Ishikawa (cell line): ENCODE results near the gene SPATA21.

Experiments
- CEBPB ChIP-seq: IDR thresholded peaks from 2 replicates; pipeline ENCODE4 v1.6.1; 2012
- CREB1 ChIP-seq: IDR thresholded peaks from 2 replicates; pipeline ENCODE4 v1.6.1; 2012; ENCODE audit warnings: low read depth
- EGR1 ChIP-seq: IDR thresholded peaks from 2 replicates; pipeline ENCODE4 v1.6.1; 2012
- EP300 ChIP-seq: IDR thresholded peaks from 2 replicates; pipeline ENCODE4 v1.6.1; 2012; ENCODE audit warnings: borderline replicate concordance
- FOXM1 ChIP-seq: IDR thresholded peaks from 2 replicates; pipeline ENCODE4 v1.6.1; 2012; ENCODE audit warnings: low read depth, borderline replicate concordance
- NFIC ChIP-seq: IDR thresholded peaks from 2 replicates; pipeline ENCODE4 v1.6.1; 2012
- RAD21 ChIP-seq: IDR thresholded peaks from 2 replicates; pipeline ENCODE4 v1.6.1; 2012; ENCODE audit warnings: low read depth
- TAF1 ChIP-seq: IDR thresholded peaks from 2 replicates; pipeline ENCODE4 v1.6.1; 2012; ENCODE audit warnings: low read depth, mild to moderate bottlenecking
- TCF12 ChIP-seq: IDR thresholded peaks from 2 replicates; pipeline ENCODE4 v1.6.1; 2012; ENCODE audit warnings: low read depth
- TEAD4 ChIP-seq: IDR thresholded peaks from 2 replicates; pipeline ENCODE4 v1.6.1; 2012
- YY1 ChIP-seq: IDR thresholded peaks from 2 replicates; pipeline ENCODE4 v1.6.1; 2012; ENCODE audit warnings: low read depth
- ZBTB7A ChIP-seq: IDR thresholded peaks from 2 replicates; pipeline ENCODE4 v1.6.1; 2012; ENCODE audit warnings: low read depth
- TF ChIP-seq, protein P1 (sequence below): IDR thresholded peaks from 2 replicates; pipeline ENCODE4 v1.6.1; 2012
- TF ChIP-seq, protein P2 (sequence below): IDR thresholded peaks from 2 replicates; pipeline ENCODE4 v1.6.1; 2012
- TF ChIP-seq, protein P3 (sequence below): IDR thresholded peaks from 2 replicates; pipeline ENCODE4 v1.6.1; 2012; ENCODE audit warnings: low read depth, mild to moderate bottlenecking

The SPATA21 gene

GRCh38 chr1:16447641-16448040 lies 10.4 kb upstream of the SPATA21 start:
- TF ChIP-seq, protein P1, sequence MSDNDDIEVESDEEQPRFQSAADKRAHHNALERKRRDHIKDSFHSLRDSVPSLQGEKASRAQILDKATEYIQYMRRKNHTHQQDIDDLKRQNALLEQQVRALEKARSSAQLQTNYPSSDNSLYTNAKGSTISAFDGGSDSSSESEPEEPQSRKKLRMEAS: no peak
- no peak for TF ChIP-seq TCF12

GRCh38 chr1:16446116-16446515 lies 8.9 kb upstream of the SPATA21 start:
- TF ChIP-seq TCF12 (no peak), EP300 (no peak), ZBTB7A (no peak), YY1 (no peak), CREB1 (no peak), NFIC (no peak), RAD21 (no peak), CEBPB (no peak), TEAD4 (no peak)
- TF ChIP-seq, protein P2, sequence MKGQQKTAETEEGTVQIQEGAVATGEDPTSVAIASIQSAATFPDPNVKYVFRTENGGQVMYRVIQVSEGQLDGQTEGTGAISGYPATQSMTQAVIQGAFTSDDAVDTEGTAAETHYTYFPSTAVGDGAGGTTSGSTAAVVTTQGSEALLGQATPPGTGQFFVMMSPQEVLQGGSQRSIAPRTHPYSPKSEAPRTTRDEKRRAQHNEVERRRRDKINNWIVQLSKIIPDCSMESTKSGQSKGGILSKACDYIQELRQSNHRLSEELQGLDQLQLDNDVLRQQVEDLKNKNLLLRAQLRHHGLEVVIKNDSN: no peak
- TF ChIP-seq, protein P3, sequence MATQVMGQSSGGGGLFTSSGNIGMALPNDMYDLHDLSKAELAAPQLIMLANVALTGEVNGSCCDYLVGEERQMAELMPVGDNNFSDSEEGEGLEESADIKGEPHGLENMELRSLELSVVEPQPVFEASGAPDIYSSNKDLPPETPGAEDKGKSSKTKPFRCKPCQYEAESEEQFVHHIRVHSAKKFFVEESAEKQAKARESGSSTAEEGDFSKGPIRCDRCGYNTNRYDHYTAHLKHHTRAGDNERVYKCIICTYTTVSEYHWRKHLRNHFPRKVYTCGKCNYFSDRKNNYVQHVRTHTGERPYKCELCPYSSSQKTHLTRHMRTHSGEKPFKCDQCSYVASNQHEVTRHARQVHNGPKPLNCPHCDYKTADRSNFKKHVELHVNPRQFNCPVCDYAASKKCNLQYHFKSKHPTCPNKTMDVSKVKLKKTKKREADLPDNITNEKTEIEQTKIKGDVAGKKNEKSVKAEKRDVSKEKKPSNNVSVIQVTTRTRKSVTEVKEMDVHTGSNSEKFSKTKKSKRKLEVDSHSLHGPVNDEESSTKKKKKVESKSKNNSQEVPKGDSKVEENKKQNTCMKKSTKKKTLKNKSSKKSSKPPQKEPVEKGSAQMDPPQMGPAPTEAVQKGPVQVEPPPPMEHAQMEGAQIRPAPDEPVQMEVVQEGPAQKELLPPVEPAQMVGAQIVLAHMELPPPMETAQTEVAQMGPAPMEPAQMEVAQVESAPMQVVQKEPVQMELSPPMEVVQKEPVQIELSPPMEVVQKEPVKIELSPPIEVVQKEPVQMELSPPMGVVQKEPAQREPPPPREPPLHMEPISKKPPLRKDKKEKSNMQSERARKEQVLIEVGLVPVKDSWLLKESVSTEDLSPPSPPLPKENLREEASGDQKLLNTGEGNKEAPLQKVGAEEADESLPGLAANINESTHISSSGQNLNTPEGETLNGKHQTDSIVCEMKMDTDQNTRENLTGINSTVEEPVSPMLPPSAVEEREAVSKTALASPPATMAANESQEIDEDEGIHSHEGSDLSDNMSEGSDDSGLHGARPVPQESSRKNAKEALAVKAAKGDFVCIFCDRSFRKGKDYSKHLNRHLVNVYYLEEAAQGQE: no peak

DNA sequence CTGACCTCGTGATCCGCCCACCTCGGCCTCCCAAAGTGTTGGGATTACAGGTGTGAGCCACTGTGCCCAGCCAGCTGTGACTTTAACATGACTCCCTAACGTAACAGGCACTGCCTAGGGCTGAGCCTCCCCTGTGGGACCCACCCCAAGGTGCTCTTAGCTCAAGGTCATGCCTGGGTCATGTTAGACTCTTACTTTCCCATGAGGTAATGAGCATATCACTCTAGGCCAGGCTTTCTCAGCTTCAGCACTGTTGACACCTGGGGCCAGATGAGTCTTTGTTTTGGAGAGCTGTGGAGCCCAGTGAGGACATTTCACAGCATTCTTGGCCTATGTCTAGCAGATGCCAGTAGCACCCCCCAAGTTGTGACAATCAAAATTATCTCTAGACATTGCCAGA lies 7.8 kb upstream of the SPATA21 start:
- TF ChIP-seq FOXM1 (no peak), EP300 (no peak), EGR1 (no peak), TEAD4 (no peak), RAD21 (no peak), ZBTB7A (no peak), TCF12 (no peak), CEBPB (no peak), TAF1 (no peak), YY1 (no peak), CREB1 (no peak)
- TF ChIP-seq, protein P3: no peak
- TF ChIP-seq, protein P2: no peak

- TF ChIP-seq TEAD4: no peak
Observed at GRCh38 chr1:16443975-16444770, 6.9 kb upstream of the SPATA21 start.

GRCh38 chr1:16442941-16443340 lies 5.7 kb upstream of the SPATA21 start:
- TF ChIP-seq TAF1 (no peak), EP300 (no peak), ZBTB7A (no peak), FOXM1 (no peak), YY1 (no peak), CEBPB (no peak), TEAD4 (no peak), NFIC (no peak), RAD21 (no peak), CREB1 (no peak), EGR1 (no peak), TCF12 (no peak)
- TF ChIP-seq, protein P1: no peak
- TF ChIP-seq, protein P3: no peak
- TF ChIP-seq, protein P2: no peak
